Activated CD4-positive, CD25-positive, alpha-beta regulatory T cell (primary cell): ENCODE measurements around the gene BMP10.

Experiments used
- DNase-seq, 4 experiments: peaks; one replicate each; lab custom pipeline; 2025; lab: John Stamatoyannopoulos, UW

Gene BMP10

DNA sequence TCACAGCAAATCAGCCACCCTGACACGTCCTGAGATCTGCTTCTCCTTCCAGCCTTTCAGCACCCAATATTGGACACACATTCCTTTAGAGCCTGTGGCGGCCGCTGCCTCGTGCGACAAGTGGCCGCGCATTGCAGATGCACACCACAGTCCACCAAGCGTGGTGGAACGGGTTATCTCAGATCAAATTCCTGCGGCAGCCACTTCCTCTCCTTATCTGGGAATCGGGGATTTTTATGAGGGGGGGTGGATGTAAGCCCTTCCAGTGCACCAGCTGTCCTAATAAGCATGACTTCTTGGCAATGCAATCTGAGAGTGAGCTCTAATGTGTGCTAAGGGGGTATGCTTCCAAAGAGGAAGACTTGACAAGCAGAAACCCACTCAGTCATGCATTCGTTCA is 18.3 kb upstream of the BMP10 start:
- no peak for DNase-seq

DNA sequence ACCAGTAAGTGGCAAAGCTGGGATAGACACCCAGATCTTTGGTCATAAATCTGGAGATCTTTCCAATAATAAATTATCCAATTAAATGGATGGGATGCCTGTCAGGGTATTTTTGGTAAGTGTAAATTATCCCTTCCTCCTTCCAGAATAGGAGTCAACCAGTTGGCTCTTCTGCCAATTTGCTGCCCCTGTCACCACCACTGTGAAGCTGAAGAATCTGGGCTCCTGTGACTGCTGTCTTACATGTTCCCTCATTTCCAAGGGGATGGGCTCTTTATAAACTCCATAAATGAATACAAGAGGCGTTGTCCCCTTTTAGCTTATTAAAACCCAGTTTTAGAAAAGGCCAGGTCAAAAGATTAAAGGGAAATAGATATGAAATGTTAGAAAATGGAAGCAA is 17.8 kb upstream of the BMP10 start:
- no peak for DNase-seq

DNA sequence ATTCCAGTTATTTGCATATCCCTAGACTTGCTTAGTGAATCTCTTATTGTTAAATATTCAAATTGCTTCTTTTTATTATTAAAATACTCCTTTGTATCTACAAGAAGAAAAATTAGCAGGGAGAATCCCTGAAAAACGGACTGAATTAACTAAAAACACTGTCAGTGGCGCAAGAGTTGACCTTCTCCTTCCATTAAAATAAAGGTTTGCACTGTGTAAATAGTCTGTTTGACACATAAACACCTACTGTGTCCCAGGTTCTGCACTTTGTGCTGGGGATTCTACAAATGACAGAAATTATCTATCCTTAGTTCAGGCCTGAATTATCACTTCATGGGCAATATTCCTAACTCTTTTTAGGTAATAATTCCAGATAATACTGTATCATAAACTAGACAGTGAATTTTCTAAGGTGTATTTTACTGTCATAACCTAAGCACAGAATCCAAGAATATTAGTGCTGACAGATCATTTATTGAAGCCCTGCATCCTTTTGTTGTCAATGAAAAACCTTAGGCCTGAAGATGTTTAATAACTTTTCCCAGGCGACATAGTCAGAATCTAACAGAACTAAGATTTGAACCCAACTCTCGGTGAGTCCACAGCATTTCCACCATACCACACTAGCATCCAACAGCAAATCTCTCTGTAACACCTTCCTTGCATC is 17.0 kb upstream of the BMP10 start:
- no peak for DNase-seq

DNA sequence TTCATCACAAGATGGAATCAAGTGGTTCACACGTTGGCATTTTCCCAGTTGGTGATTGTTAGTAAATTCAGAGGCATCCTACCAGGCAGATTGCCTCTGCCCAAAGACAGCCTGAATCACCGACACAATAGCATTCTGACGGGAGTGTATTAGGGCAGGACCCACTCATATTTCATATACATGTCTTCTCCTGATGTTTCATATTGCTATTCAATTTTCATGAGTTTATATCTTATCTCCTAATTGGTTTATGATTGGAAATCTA is 14.5 kb upstream of the BMP10 start:
- no peak for DNase-seq

DNA sequence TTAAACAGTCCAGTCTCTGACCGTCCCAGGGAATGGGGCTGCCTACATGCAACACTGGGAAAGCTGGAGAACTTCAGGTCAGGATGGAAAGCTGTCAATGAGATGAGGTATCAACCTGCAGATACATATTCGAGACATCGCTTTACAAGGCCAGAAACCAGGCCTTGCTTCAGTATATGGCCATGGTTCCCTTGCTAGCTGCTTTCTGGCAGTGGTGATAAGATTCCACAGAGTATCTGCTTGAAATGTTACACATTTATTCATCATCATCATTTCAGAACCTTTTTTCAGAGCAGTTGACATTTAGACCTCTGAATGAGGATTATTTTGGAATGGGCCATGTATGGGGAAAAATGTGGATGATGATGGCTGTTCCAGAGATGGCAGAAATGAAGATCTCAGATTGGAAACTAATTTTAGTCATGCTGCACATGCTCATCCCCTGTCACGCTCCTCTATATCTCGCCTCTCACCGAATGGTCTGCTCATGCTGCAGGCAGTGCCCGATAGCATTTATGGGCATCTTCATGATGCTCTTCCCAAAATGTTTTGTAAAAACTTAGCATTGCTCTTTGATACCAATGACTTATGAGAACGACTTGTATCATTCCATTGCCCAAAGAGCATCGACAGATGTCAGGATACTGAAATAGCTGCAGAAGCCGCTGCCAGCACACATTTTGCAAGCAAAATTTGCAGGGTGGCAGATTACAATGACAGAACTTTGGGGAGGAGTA is 14.0 kb upstream of the BMP10 start:
- DNase-seq, result no peak

DNA sequence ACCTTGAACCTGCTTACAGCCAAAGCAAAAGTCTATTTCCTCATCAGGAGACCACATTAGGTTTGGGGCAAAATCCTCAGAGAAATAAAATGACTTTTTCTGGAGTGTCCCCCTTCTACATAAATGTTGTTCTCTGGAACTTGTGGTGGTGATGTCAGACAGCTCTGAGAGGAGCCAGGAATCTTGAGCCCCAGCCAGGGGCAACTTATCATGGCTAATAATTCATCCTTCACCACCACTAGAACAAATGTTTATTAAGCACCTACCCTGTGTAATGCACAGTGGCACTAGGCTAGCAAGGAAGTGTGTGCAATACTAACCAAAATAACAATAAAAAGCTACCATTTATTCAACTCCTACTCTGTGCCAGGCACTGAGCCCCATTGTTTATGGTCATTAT is 9.0 kb upstream of the BMP10 start:
- DNase-seq, result no peak

DNA sequence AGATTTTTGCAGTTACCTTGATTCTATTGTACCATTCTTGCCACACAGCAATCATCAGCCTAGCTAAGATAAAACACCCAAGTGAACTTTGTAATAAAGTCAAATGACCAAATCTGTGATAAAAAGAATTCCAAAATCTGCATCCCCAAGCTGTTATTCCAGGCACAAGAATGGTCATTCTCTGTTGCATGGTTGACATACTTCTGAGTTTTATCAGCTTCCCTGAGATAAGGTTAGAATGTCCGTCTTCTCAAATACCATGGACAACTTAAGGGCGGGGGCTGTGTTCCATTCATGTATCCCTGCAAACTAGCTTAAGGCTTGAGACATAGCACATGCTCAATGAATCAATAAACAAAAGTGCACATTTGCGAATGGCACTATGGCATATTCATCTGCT is 8.1 kb upstream of the BMP10 start:
- DNase-seq, result no peak

DNA sequence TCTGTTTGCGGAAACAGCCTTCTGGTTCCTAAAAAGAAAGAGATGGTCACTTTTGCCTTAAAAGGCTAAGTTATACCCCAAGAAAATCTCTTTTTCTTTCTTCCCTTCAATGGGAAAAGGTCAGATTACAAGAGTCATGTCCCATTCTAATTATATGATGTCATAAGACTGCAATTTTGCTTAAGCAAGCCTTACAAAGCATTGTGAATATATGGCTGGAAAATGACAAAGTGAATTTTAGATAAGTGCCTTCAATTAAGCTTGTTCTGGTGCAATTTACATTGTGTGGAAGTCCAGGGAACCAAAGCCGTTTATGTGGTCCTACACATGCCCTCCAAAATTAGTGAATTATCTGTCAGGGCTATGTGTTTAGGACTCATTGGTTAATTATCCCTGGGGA is 7.6 kb upstream of the BMP10 start:
- no peak for DNase-seq

DNA sequence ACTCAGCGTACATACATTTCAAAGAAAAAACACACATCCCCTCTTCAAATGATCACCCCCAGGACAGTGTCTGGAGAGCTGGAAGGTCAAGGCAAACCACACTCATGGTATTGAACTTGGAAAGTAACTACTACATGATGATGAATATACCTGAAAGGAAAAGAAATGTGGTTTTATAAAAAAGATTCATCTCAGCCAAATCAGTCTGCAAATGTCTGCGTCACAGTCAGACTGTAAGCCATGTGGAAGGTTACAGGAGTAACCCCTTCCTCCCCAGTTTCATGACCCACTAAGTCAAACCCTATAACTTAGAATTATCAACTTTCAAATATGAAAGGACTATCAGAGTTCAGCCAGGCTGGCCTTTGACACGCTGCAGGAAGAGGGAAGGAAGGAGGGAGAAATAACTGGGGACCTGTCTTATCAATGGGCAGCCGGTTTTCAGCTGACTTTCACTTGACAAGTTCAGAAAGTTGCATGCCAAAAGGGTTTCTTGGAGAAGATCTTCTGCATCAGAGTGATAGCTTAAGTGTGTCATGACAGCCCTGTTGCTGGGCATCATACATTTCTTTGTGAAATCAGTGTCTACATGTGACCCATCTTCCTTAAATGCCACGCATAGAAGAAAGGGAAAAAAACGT is 7.0 kb upstream of the BMP10 start:
- no peak for DNase-seq

DNA sequence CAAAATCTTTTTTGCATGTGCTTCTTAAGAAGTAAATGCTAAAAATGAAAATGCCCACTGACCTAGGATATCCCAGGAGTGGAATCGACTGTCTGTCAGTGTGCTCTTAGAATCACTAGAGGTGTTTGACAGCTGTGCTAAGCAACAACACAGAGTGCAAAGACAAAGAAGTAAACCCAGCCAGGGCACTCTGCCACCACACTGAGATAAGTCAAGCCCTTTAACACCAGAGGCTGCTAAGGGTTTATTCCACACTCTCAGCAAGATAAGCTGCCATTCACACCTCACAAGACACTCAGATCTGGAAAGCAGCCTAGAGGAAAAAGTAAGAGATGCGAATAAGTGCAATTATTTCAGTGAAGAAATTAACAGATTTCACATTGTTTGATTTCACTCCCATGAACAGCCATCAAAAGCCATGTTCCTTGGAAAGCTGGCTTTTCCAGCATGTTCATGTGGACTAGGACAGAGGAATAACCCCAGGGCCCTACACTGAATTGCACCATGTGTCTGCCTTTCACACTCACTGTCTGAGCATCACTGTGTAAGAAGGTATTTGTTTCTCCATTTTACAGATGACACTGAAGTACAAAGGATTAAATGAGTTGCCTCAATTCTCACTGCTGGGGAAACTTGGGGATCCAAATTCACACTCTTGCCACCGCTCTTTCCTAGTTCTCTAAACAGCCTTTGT is 6.0 kb upstream of the BMP10 start:
- DNase-seq, result no peak

DNA sequence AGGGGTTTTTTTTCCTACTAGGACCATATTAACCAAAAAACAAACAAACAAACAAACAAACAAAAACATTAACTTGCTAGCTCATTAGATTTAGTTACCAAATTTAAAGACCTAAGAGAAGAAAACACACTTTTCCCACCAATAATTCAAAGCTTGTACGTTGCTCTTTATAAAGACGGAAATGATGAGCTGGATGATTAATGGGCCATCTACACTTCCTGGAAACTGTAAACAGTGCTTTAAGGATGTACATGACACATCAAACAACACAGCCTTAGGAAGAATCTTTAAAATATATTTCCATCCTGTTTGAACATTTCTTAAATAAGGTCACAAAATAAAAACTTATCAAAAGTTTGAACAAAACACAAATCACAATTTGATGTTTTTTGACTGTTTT is 982 bp downstream of the BMP10 start:
- no peak for DNase-seq

DNA sequence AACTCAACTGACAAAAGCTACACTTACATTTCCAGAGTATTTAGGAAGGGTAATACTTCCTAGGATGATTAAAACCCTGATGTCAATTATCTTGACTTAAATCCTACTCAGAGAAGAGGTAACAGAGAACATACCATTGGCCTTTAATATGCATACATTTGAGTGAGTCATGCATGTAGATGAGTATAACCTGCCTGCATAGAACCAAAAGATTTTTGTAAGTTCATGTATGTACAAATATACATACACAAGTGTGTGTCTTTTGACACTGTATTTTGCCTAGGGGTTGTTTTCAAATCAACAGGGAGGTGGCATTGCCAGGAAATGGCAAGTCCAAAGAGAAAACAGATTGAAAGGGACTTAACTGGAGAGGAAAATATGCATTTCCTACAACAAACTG is 6.1 kb downstream of the BMP10 start:
- DNase-seq, result no peak

DNA sequence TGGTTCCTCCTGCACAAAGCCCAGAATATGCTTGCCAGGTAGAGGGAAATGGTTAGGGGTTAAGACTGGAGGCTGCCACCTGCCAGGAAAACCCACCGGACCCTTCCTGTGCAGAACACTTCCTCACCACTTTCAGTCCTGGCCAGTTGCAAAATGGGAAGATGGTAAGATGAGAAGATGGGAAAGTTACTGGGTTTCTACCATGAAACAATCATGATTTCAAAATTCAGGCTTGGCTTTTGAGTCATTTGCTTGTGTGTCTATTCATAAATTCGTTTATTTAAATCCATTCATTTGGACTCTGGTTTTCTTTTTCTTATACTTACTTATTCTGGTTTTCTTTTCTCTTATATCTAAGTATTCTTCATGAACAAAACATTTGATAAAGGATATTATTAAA is 7.2 kb downstream of the BMP10 start:
- DNase-seq, result no peak

DNA sequence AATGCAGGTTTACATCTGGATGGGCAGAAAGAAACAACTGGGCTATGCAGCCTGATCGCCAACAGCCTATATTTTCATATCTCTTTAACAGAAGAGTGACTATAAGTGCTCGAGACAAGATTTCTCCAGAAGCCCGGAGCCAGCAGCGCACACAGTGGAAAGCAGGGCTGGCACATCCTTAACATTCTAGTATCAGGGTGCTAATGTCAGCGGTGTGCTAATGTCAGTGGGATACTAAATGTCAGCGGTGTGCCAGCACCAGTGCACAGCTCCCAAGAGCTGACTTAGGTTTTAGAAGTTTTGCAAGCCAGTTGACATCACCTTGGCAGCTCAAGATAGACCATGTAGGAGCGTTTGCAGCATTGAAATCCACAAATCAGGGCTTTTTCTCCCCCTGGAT is 8.3 kb downstream of the BMP10 start:
- no peak for DNase-seq

DNA sequence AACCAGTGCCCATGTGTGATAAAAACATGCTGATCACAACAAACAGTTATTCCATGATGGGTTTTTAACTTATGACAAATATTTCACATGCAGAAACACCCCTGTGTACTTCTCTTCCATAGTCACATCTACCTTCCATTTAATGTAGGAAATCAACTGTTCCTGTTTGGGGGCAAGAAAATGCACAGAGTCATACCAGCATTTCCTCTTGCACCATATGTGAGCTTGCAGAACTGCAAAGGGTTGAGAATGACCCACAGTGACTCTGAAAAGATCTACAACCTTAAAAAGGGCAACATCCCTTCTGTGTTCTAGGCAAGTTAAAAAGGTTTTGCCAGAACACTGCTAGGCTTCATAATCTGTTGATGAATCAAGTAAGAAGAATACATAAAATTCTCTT is 9.9 kb downstream of the BMP10 start:
- no peak for DNase-seq

DNA sequence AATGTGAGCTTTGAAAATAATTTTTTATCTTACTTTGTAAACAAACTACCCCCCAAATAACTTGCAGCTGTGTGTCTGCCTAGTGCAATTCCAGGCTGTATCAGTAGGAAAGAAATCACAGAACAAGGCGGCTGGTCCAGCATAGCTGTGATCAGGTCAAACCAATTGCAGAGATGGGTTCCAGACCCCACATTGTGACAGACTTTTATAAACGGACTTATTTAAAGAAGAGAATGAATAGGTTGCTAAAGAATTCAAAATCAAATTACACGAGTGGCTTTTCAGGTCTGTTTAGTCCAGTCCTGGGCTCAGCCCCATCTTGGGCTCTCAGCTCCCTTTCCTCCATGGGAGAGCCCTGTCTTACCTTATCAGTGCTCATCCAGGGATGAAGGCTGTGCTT is 11.1 kb downstream of the BMP10 start:
- no peak for DNase-seq

DNA sequence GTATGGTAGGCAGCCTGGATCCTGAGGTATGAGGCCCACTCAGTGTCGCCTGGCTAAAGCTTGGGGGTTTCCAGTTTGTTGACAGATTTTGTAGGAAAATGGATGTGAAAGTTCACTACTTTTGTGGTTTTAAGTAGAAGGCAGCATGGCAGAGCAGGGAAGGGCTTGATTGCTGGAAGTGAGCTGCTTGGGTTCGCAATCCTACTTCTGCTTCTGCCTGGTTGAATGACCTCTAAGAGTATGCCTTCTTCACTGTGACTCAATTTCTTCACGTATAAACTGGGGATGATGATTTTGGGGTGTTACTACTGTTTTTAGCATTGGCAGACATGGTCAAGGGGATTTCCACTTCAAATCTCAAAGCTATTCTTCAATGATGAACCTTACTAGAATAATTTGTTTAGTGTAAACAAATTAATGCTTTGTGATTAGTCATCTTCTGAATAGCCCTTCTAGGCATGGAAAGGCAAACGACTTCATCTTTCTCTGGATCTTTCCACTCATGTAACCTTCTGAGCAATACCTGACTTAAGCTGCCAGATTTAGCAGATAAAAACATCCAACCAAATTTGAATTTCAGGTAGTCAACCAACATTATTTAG is 13.2 kb downstream of the BMP10 start:
- DNase-seq, result no peak

DNA sequence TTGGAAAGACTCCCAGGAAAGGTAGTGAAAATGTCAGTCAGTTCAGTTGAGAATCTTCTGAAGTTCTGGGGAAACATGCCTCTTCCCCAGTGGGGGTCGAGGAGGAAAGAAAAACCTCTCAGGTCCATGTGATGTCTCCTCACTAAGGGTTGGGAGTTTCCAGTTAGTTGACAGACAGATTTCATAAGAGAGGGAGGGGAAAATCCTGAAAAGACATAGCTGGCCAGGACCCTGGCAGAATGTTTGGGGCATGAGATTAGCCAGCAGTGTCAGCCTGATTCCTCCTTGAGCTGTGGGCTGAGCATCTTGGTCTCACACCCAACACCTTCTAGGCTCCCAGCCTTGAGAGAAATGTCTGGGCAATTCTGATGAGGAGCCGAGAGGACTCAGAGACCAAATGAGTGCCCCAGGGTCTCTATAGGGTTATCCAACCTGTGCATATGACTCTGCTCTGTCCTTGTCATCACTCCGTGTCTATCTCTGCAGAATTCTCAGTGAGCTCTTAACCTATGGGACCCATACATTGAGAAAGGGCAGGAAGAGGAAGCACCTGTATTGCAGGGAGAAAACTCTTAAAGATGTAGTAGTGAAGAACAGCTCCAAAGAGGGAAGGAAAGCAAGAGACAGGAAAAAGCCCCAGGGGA is 13.9 kb downstream of the BMP10 start:
- DNase-seq, result no peak

DNA sequence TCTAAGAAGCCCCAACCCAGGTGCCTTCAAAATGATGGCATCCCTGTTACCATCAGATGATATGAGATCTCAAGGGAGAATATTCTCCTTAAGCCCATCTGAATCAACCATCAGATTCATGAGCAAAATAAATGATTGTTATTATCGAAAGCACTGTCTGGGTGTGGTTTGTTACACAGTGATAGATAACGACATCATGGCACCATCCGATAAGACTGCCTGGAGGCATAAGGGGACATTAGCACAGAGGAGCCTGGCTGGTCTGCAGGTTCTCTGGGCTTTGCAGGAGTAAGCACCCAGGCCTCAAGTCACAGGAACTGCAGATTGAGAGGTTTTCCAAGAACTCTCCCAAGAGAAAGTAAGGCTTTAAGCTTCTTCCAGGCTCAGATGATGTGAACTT is 15.6 kb downstream of the BMP10 start:
- no peak for DNase-seq

DNA sequence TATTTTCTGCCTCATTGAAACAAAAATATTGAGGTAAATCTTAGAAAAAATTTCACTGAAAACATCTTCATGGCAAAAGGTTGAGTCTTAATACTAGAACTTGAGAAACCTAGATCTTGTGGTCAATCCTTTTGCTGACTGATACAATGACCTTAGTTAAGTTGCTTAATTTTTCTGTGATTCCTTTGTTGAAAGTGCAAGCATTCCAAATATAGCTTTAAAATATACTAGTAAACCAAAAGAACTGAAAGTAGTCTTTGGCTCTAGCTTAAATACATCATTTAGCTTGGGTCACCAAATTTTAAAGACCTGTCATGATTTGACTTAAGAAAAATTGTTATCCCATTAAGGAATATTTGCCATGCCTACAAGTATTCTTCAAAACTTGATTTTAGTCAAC is 16.7 kb downstream of the BMP10 start:
- DNase-seq, result no peak

DNA sequence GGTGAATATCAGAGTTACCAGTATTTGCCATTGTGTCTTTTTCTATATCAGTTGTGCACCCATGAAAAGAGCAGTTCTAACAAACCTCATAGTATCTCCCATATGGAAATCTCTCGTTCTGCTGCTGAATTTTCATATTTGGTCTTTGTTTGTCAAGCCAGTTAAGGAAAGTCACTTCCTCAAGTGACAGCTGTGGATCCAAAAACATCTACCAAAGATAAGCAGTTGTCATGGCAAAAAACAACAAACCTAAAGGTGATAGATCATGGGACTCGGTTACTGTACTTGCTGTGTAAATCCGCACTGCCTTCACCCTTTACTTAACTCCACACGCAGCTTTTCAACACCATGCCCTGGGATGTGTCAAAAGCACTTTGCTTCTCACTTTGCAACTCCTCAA is 17.3 kb downstream of the BMP10 start:
- DNase-seq, result no peak

DNA sequence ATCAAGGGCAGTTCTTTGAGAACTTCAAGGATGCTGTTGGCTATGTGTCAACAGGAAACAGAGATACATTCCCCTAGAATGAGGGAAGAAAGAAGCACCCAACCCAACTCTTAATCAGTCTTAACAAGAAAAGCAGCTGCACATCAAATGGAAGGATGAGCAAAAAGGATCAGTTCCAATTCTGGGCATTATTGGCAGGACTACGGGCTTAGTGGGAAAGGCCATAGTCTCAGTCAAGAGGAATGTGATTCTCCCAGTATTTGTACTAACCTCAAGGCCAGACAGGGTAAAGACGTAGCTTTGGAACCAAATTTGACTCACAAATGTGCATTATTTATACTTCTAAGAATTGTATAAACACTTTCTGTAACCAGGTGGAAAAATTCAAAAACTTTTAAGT is 18.2 kb downstream of the BMP10 start:
- DNase-seq, result no peak
